Retina (tissue), 1 donor: ENCODE data around the gene DLG2.

Experiments
- DNase-seq: peaks from one replicate; pipeline ENCODE4 v3.0.0-alpha.2; 2016

DLG2 gene

GRCh38 chr11:84607975-84608836 lies 1018.9 kb downstream of the DLG2 start:
- no peak for DNase-seq

- no peak for DNase-seq
These were observed 1032.5 kb downstream of the DLG2 start for GRCh38 chr11:84594602-84595001.

GRCh38 chr11:84590106-84590505 lies 1037.0 kb downstream of the DLG2 start:
- no peak for DNase-seq

- DNase-seq, result no peak
These were observed 1038.9 kb downstream of the DLG2 start for GRCh38 chr11:84588131-84588829.

GRCh38 chr11:84583106-84583505 lies 1044.0 kb downstream of the DLG2 start:
- no peak for DNase-seq

- no peak for DNase-seq
These were observed 1046.1 kb downstream of the DLG2 start for GRCh38 chr11:84581083-84581482.

GRCh38 chr11:84580428-84580827 lies 1046.7 kb downstream of the DLG2 start:
- DNase-seq, result no peak

- DNase-seq, result no peak
These were observed 1053.3 kb downstream of the DLG2 start for GRCh38 chr11:84573868-84574267.

GRCh38 chr11:84566671-84567070 lies 1060.5 kb downstream of the DLG2 start:
- DNase-seq, result no peak

GRCh38 chr11:84564867-84565184 lies 1062.3 kb downstream of the DLG2 start:
- no peak for DNase-seq

- DNase-seq, result peak; percentile 38
These were observed 1062.8 kb downstream of the DLG2 start for GRCh38 chr11:84564180-84564866.

GRCh38 chr11:84563356-84563755 lies 1063.8 kb downstream of the DLG2 start:
- DNase-seq, result no peak

GRCh38 chr11:84560206-84560605 lies 1066.9 kb downstream of the DLG2 start:
- DNase-seq, result no peak

GRCh38 chr11:84558085-84558905 lies 1068.8 kb downstream of the DLG2 start:
- peak; percentile 40 for DNase-seq

- DNase-seq, result no peak
These were observed 1074.4 kb downstream of the DLG2 start for GRCh38 chr11:84552791-84553190.

- no peak for DNase-seq
These were observed 1077.9 kb downstream of the DLG2 start for GRCh38 chr11:84549217-84549616.

GRCh38 chr11:84544566-84544965 lies 1082.6 kb downstream of the DLG2 start:
- no peak for DNase-seq

- DNase-seq, result no peak
These were observed 1083.6 kb downstream of the DLG2 start for GRCh38 chr11:84543367-84544159.

GRCh38 chr11:84541731-84542340 lies 1085.3 kb downstream of the DLG2 start:
- no peak for DNase-seq

- no peak for DNase-seq
These were observed 1090.7 kb downstream of the DLG2 start for GRCh38 chr11:84536456-84536855.

- DNase-seq, result no peak
These were observed 1094.8 kb downstream of the DLG2 start for GRCh38 chr11:84532364-84532763.

GRCh38 chr11:84526250-84526649 lies 1100.9 kb downstream of the DLG2 start:
- DNase-seq, result no peak
